GM12878 (cell line): Measurements from ENCODE around the gene PAM16. TPM values are rescaled to one million over a fixed set of nuclear protein-coding genes. Genes with fewer than 3 reads are reported as not detected.

Source experiments
- ATAC-seq: fragments of 200-7000 bp; cut with Tn5 transposase; 3 replicates; pipeline ENCODE4 v1.9.1; 2020; ENCODE audit warnings: mild to moderate bottlenecking, moderate library complexity
- BruUV-seq: library from RNA; stranded (reverse); fragments of 400-500 nt; replicated peaks from 2 replicates; lab custom pipeline; 2021; lab: Mats Ljungman, UMichigan
- CTCF ChIA-PET: fragments of 300-600 bp; sonication (Branson Sonifier 250); formaldehyde crosslinking; extraction: SDS; loops from one replicate; lab custom pipeline; 2021; ENCODE audit warnings: inconsistent platforms; lab: Yijun Ruan, JAX
- POLR2A ChIA-PET: fragments of 350-600 bp; formaldehyde crosslinking; extraction: SDS; loops from one replicate; lab custom pipeline; 2021; ENCODE audit warnings: inconsistent platforms; lab: Charles Lee
- RAD21 ChIA-PET: fragments of 300-600 bp; sonication (Branson Sonifier 250); formaldehyde crosslinking; loops from one replicate; lab custom pipeline; 2023; ENCODE audit warnings: antibody characterized with exemption; ENCODE audit not compliant: unreplicated experiment; lab: Charles Lee
- SMC1A ChIA-PET: fragments of 300-600 bp; sonication (Branson Sonifier 250); formaldehyde crosslinking; loops from one replicate; lab custom pipeline; 2023; ENCODE audit not compliant: unreplicated experiment, uncharacterized antibody; lab: Charles Lee
- DNase-seq: peaks from one replicate; pipeline ENCODE4 v3.0.0-alpha.2; 2011; ENCODE audit warnings: low read depth, low spot score
- FAIRE-seq: peaks from 3 replicates; lab custom pipeline; 2011; peaks lifted over from hg19 to GRCh38; lab: Jason Lieb, UNC
- H2AFZ ChIP-seq: 2 replicates; pipeline ENCODE4 v1.6.0; 2011; ENCODE audit warnings: low read depth, low read length, control low read depth; ENCODE audit not compliant: control insufficient read depth
- H3K27ac ChIP-seq: 2 replicates; pipeline ENCODE4 v1.5.1; 2011; ENCODE audit warnings: control low read depth; ENCODE audit not compliant: control insufficient read depth, insufficient read depth
- H3K27me3 ChIP-seq, 2 experiments: replicated peaks in 1 of 2; 2 replicates each; pipeline versions ENCODE4 v1.6.0 to v1.6.1; 2011; ENCODE audit warnings: low read length in 1 of 2; ENCODE audit not compliant: control insufficient read depth in 2 of 2, insufficient read depth in 2 of 2
- H3K36me3 ChIP-seq, 2 experiments: 2 replicates each; pipeline ENCODE4 v1.5.1; 2011; ENCODE audit warnings: low read length in 1 of 2; ENCODE audit not compliant: control insufficient read depth in 2 of 2, insufficient read depth in 2 of 2
- H3K4me1 ChIP-seq: 2 replicates; pipeline ENCODE4 v1.6.1; 2011; ENCODE audit warnings: mild to moderate bottlenecking, low read length, moderate library complexity, mixed read lengths; ENCODE audit not compliant: control insufficient read depth, insufficient read depth
- H3K4me2 ChIP-seq: 2 replicates; pipeline ENCODE4 v1.6.0; 2011; ENCODE audit warnings: control low read depth; ENCODE audit not compliant: control insufficient read depth, insufficient read depth
- H3K4me3 ChIP-seq: fragments of 200-600 bp; sonication (generic); 2 replicates; pipeline ENCODE4 v1.5.1; 2016
- H3K79me2 ChIP-seq: 2 replicates; pipeline ENCODE4 v1.6.0; 2011; ENCODE audit warnings: low read length; ENCODE audit not compliant: control insufficient read depth, insufficient read depth
- H3K9ac ChIP-seq: 2 replicates; pipeline ENCODE4 v1.8.0; 2011; ENCODE audit warnings: low read length, control low read depth, mixed read lengths; ENCODE audit not compliant: control insufficient read depth, insufficient read depth
- H3K9me3 ChIP-seq: replicated peaks from 3 replicates; pipeline ENCODE4 v1.5.1; 2011; ENCODE audit warnings: mild to moderate bottlenecking, low read length; ENCODE audit not compliant: control insufficient read depth, insufficient read depth
- H4K20me1 ChIP-seq: 2 replicates; pipeline ENCODE4 v1.6.0; 2011; ENCODE audit not compliant: control insufficient read depth, insufficient read depth
- CUX1 ChIP-seq: IDR thresholded peaks from 2 replicates; pipeline ENCODE4 v1.6.1; 2012; ENCODE audit warnings: improper control_type of control experiment, low read depth, low read length; ENCODE audit not compliant: insufficient replicate concordance
- MEF2A ChIP-seq: IDR thresholded peaks from 2 replicates; pipeline ENCODE4 v1.6.1; 2011; ENCODE audit warnings: low read depth, mild to moderate bottlenecking, low read length, moderate library complexity; ENCODE audit not compliant: insufficient read depth
- WGBS: methylation state at CpG from one replicate; pipeline ENCODE4 v1.1.6; 2016; ENCODE audit warnings: low lambda C conversion rate; ENCODE audit not compliant: insufficient replicate concordance, insufficient coverage; ENCODE audit errors: missing lambda C conversion rate; 5-methylcytosine and 5-hydroxymethylcytosine counted together
- in situ Hi-C: fragments of 300-500 bp; cut with MboI; formaldehyde crosslinking; loops from 9 replicates; pipeline ENCODE4 v1.14.3; 2018; ENCODE audit warnings: mixed read lengths
- intact Hi-C: fragments of 100-400 bp; cut with micrococcal nuclease; formaldehyde crosslinking; loops from one replicate; pipeline ENCODE4 v1.14.2; 2022; ENCODE audit not compliant: unreplicated experiment
- polyA plus RNA-seq, 11 experiments: library from polyadenylated mRNA; depleted of rRNA in 4 of 11; unstranded in 6 of 11; stranded (reverse) in 5 of 11; fragments of >200 nt; fragmentation: Nextera tagmentation in 4 of 11; fragmentation: Illumina TruSeq in 1 of 11; extraction: Ambion mirVana in 4 of 11; extraction: Trizol in 1 of 11; gene quantifications; 1 replicate in 1 of 11; 2 replicates in 10 of 11; pipeline versions ENCODE4 v1.2.1 to v1.2.3, GENCODE V29; 2011 to 2016; ENCODE audit warnings: inconsistent platforms in 2 of 11, missing spikeins in 2 of 11, low read depth in 1 of 11
- total RNA-seq, 4 experiments: library from RNA; depleted of rRNA in 3 of 4; stranded (reverse); fragments of >200 nt in 3 of 4; fragmentation: Illumina TruSeq in 1 of 4; extraction: Trizol in 1 of 4; gene quantifications; 2 replicates each; pipeline versions ENCODE4 v1.2.1 to v1.2.3, GENCODE V29; 2013 to 2021
- TF ChIP-seq, protein P1 (sequence below): IDR thresholded peaks from 2 replicates; pipeline ENCODE4 v1.6.1; 2012; ENCODE audit warnings: mild to moderate bottlenecking, low read depth, low read length

The PAM16 gene
- total and polyA plus RNA-seq, 10 of the 15 experiments (the other 5 are each of a cell fraction or from before 2014, with no cell fraction given), result 18.5 to 94.3 (median 51.5) TPM

- no peak overlapping the region for H3K27ac ChIP-seq
- POLR2A ChIA-PET, result interaction anchor here (0.6 kb wide), 1 partner anchor 35 kb away, joined by 3 read pairs; no protein-coding TSS in a partner anchor
- no peaks in the 10 kb centered on the region for H3K36me3 ChIP-seq
- no peaks in the 10 kb centered on the region for H3K27me3 ChIP-seq
- H3K4me2 ChIP-seq, result no peak overlapping the region
- TF ChIP-seq, protein P1, sequence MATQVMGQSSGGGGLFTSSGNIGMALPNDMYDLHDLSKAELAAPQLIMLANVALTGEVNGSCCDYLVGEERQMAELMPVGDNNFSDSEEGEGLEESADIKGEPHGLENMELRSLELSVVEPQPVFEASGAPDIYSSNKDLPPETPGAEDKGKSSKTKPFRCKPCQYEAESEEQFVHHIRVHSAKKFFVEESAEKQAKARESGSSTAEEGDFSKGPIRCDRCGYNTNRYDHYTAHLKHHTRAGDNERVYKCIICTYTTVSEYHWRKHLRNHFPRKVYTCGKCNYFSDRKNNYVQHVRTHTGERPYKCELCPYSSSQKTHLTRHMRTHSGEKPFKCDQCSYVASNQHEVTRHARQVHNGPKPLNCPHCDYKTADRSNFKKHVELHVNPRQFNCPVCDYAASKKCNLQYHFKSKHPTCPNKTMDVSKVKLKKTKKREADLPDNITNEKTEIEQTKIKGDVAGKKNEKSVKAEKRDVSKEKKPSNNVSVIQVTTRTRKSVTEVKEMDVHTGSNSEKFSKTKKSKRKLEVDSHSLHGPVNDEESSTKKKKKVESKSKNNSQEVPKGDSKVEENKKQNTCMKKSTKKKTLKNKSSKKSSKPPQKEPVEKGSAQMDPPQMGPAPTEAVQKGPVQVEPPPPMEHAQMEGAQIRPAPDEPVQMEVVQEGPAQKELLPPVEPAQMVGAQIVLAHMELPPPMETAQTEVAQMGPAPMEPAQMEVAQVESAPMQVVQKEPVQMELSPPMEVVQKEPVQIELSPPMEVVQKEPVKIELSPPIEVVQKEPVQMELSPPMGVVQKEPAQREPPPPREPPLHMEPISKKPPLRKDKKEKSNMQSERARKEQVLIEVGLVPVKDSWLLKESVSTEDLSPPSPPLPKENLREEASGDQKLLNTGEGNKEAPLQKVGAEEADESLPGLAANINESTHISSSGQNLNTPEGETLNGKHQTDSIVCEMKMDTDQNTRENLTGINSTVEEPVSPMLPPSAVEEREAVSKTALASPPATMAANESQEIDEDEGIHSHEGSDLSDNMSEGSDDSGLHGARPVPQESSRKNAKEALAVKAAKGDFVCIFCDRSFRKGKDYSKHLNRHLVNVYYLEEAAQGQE, result no peak
- TF ChIP-seq MEF2A (no peak), CUX1 (no peak)
- TF ChIP-seq, all 136 proteins: peak for 0
- BruUV-seq, result no TSS peak
- Histone ChIP-seq H3K9me3 (no peaks in the 10 kb centered on the region), H2AFZ (no peak overlapping the region), H3K9ac (no peak overlapping the region), H3K79me2 (no peaks in the 10 kb centered on the region), H3K4me1 (peaks cover 14% of the 10 kb centered on the region), H3K4me3 (no peak overlapping the region), H4K20me1 (no peaks in the 10 kb centered on the region)
- FAIRE-seq (no peak), ATAC-seq (no peak), DNase-seq (no peak)
- CTCF ChIA-PET, result interaction anchor here (0.9 to 12.1 kb wide), 4 partner anchors 9 to 70 kb away, joined by 3 to 145 read pairs (median 72); no protein-coding TSS in a partner anchor
- intact Hi-C loops, result no loop called here
- RAD21 ChIA-PET, result no interaction called here
- 57% methylated on average over 12 of the region's 12 CpGs for WGBS
- in situ Hi-C loops, result no loop called here
- SMC1A ChIA-PET, result interaction anchor here (1.2 kb wide), 1 partner anchor 35 kb away, joined by 3 read pairs; no protein-coding TSS in a partner anchor
Measured at GRCh38 chr16:4323845-4324488, 27.2 kb downstream of the PAM16 start.
